NCI-H1436 (cell line): ENCODE results near the gene CCDC174.

Experiments
- DNase-seq: peaks from one replicate; lab custom pipeline; 2025; lab: John Stamatoyannopoulos, UW

Gene CCDC174

GRCh38 chr3:14625443-14625842 lies 26.1 kb upstream of the CCDC174 start:
- no peak for DNase-seq

- no peak for DNase-seq
These were observed 23.7 kb upstream of the CCDC174 start for GRCh38 chr3:14627815-14628214.

- no peak for DNase-seq
These were observed 23.2 kb upstream of the CCDC174 start for GRCh38 chr3:14628406-14628805.

- DNase-seq, result no peak
These were observed 21.0 kb upstream of the CCDC174 start for GRCh38 chr3:14630404-14631100.

- DNase-seq, result no peak
These were observed 20.5 kb upstream of the CCDC174 start for GRCh38 chr3:14631101-14631497.

- DNase-seq, result no peak
These were observed 19.7 kb upstream of the CCDC174 start for GRCh38 chr3:14631687-14632441.

- no peak for DNase-seq
These were observed 19.1 kb upstream of the CCDC174 start for GRCh38 chr3:14632442-14632930.

GRCh38 chr3:14633417-14633816 lies 18.1 kb upstream of the CCDC174 start:
- DNase-seq, result no peak

GRCh38 chr3:14633819-14634424 lies 17.6 kb upstream of the CCDC174 start:
- no peak for DNase-seq

- DNase-seq, result no peak
These were observed 16.7 kb upstream of the CCDC174 start for GRCh38 chr3:14634763-14635400.

- no peak for DNase-seq
These were observed 15.0 kb upstream of the CCDC174 start for GRCh38 chr3:14636496-14637087.

GRCh38 chr3:14640157-14640562 lies 11.4 kb upstream of the CCDC174 start:
- DNase-seq, result no peak

GRCh38 chr3:14640734-14641133 lies 10.8 kb upstream of the CCDC174 start:
- no peak for DNase-seq

GRCh38 chr3:14641346-14641745 lies 10.2 kb upstream of the CCDC174 start:
- no peak for DNase-seq

GRCh38 chr3:14645453-14645852 lies 6.1 kb upstream of the CCDC174 start:
- DNase-seq, result no peak

- DNase-seq, result no peak
These were observed 5.4 kb upstream of the CCDC174 start for GRCh38 chr3:14646131-14646573.

GRCh38 chr3:14646589-14647413 lies 4.8 kb upstream of the CCDC174 start:
- no peak for DNase-seq

- DNase-seq, result no peak
These were observed 3.3 kb upstream of the CCDC174 start for GRCh38 chr3:14647976-14648955.

GRCh38 chr3:14649466-14649865 lies 2.1 kb upstream of the CCDC174 start:
- no peak for DNase-seq

GRCh38 chr3:14650193-14650592 lies 1.4 kb upstream of the CCDC174 start:
- DNase-seq, result no peak
